ENCODE data around the gene SLC9A9.

SLC9A9 gene

DNA sequence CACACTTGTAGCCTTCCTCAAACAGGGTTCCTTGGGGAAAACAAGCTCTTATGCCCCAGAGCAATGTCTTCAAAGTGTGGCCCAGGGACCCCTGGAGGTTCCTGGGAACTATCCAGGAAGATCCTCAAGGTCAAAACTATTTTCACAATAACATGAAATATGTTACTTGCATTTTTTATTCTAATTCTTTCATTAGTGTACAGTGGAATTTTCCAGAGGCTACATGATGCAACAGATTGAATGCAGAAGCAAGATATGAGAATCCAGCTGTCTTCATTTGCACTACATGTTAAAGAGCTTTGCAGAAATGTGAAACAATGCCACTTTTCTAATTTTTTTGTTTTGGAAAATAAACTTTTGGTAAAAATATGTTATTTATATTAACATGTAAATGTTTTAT lies 190.9 kb downstream of the SLC9A9 start:
- DNase-seq, result no peak
- Histone ChIP-seq H3K4me1 (ENCODE audit: control insufficient read depth, low read depth, low read length) (no peaks in the 10 kb centered on the region), H3K27me3 (ENCODE audit: insufficient read depth, low read length, poor library complexity) (no peaks in the 10 kb centered on the region), H2AK5ac (ENCODE audit: low read length) (no peak overlapping the region), H3K18ac (ENCODE audit: low read length) (no peak overlapping the region), H3K23ac (ENCODE audit: low read length) (no peak overlapping the region), H3K56ac (ENCODE audit: low read length) (no peak overlapping the region), H4K8ac (ENCODE audit: low read depth, low read length) (no peak overlapping the region), H3K4ac (ENCODE audit: low read depth, low read length) (no peak overlapping the region), H3K79me2 (ENCODE audit: control insufficient read depth, insufficient read depth, low read length) (no peaks in the 10 kb centered on the region), H3K79me1 (ENCODE audit: low read length) (no peaks in the 10 kb centered on the region), H3K4me3 (ENCODE audit: low read length) (no peak overlapping the region), H2BK15ac (replicated peaks; ENCODE audit: low read depth) (no peak overlapping the region), H3K9ac (ENCODE audit: low read length) (no peak overlapping the region), H2BK120ac (ENCODE audit: low read depth, low read length) (no peak overlapping the region), H2BK5ac (ENCODE audit: low read length) (no peak overlapping the region), H3K27ac (ENCODE audit: low read depth, low read length) (no peak overlapping the region), H3K36me3 (ENCODE audit: control insufficient read depth, insufficient read depth, low read length) (no peaks in the 10 kb centered on the region), H4K5ac (ENCODE audit: low read length) (no peak overlapping the region), H3K4me2 (ENCODE audit: low read length) (no peak overlapping the region)

- no peak for DNase-seq
- WGBS (ENCODE audit: extremely low coverage, insufficient coverage, low lambda C conversion rate), result no CpG with 5 or more reads among the region's 3 CpGs
Observed at GRCh38 chr3:143654906-143655305, 193.4 kb downstream of the SLC9A9 start.

GRCh38 chr3:143653935-143654334 lies 194.3 kb downstream of the SLC9A9 start:
- no peaks in the 10 kb centered on the region for H3K27me3 ChIP-seq (ENCODE audit: insufficient read depth, low read length, poor library complexity)
- H3K9ac ChIP-seq (ENCODE audit: low read length), result no peak overlapping the region
- H4K5ac ChIP-seq (ENCODE audit: low read length), result no peak overlapping the region
- H3K4me3 ChIP-seq (ENCODE audit: low read length), result no peak overlapping the region
- H3K36me3 ChIP-seq (ENCODE audit: control insufficient read depth, insufficient read depth, low read length), result no peaks in the 10 kb centered on the region
- H3K4ac ChIP-seq (ENCODE audit: low read depth, low read length), result no peak overlapping the region
- no peak overlapping the region for H3K23ac ChIP-seq (ENCODE audit: low read length)
- no peak overlapping the region for H2BK120ac ChIP-seq (ENCODE audit: low read depth, low read length)
- no peak overlapping the region for H2BK15ac ChIP-seq (replicated peaks; ENCODE audit: low read depth)
- H3K79me1 ChIP-seq (ENCODE audit: low read length), result no peaks in the 10 kb centered on the region
- no peak overlapping the region for H4K8ac ChIP-seq (ENCODE audit: low read depth, low read length)
- no peaks in the 10 kb centered on the region for H3K79me2 ChIP-seq (ENCODE audit: control insufficient read depth, insufficient read depth, low read length)
- no peak overlapping the region for H2AK5ac ChIP-seq (ENCODE audit: low read length)
- no peak overlapping the region for H3K56ac ChIP-seq (ENCODE audit: low read length)
- WGBS (ENCODE audit: extremely low coverage, insufficient coverage, low lambda C conversion rate), result no CpG with 5 or more reads among the region's 2 CpGs
- H2BK5ac ChIP-seq (ENCODE audit: low read length), result no peak overlapping the region
- DNase-seq, result no peak
- no peak overlapping the region for H3K4me2 ChIP-seq (ENCODE audit: low read length)
- H3K18ac ChIP-seq (ENCODE audit: low read length), result no peak overlapping the region
- H3K27ac ChIP-seq (ENCODE audit: low read depth, low read length), result no peak overlapping the region
- H3K4me1 ChIP-seq (ENCODE audit: control insufficient read depth, low read depth, low read length), result no peaks in the 10 kb centered on the region

More at GRCh38 chr3:143654906-143655305, 193.4 kb downstream of the SLC9A9 start:
- Histone ChIP-seq H3K9ac (ENCODE audit: low read length) (no peak overlapping the region), H3K79me2 (ENCODE audit: control insufficient read depth, insufficient read depth, low read length) (no peaks in the 10 kb centered on the region), H3K4me3 (ENCODE audit: low read length) (no peak overlapping the region), H3K4me2 (ENCODE audit: low read length) (no peak overlapping the region), H3K27me3 (ENCODE audit: insufficient read depth, low read length, poor library complexity) (no peaks in the 10 kb centered on the region), H2AK5ac (ENCODE audit: low read length) (no peak overlapping the region), H3K36me3 (ENCODE audit: control insufficient read depth, insufficient read depth, low read length) (no peaks in the 10 kb centered on the region), H3K56ac (ENCODE audit: low read length) (no peak overlapping the region), H3K4ac (ENCODE audit: low read depth, low read length) (no peak overlapping the region), H4K8ac (ENCODE audit: low read depth, low read length) (no peak overlapping the region), H4K5ac (ENCODE audit: low read length) (no peak overlapping the region), H2BK120ac (ENCODE audit: low read depth, low read length) (no peak overlapping the region), H3K27ac (ENCODE audit: low read depth, low read length) (no peak overlapping the region), H2BK15ac (replicated peaks; ENCODE audit: low read depth) (no peak overlapping the region), H3K18ac (ENCODE audit: low read length) (no peak overlapping the region), H3K79me1 (ENCODE audit: low read length) (no peaks in the 10 kb centered on the region), H2BK5ac (ENCODE audit: low read length) (no peak overlapping the region), H3K23ac (ENCODE audit: low read length) (no peak overlapping the region), H3K4me1 (ENCODE audit: control insufficient read depth, low read depth, low read length) (no peaks in the 10 kb centered on the region)

- DNase-seq, result no peak
Observed at GRCh38 chr3:143653493-143653892, 194.8 kb downstream of the SLC9A9 start.

GRCh38 chr3:143652118-143652517 lies 196.2 kb downstream of the SLC9A9 start:
- no CpG with 5 or more reads among the region's 3 CpGs for WGBS (ENCODE audit: extremely low coverage, insufficient coverage, low lambda C conversion rate)
- DNase-seq, result no peak

More at GRCh38 chr3:143653493-143653892, 194.8 kb downstream of the SLC9A9 start:
- Histone ChIP-seq H3K56ac (ENCODE audit: low read length) (no peak overlapping the region), H3K4me3 (ENCODE audit: low read length) (no peak overlapping the region), H2BK15ac (replicated peaks; ENCODE audit: low read depth) (no peak overlapping the region), H3K27me3 (ENCODE audit: insufficient read depth, low read length, poor library complexity) (no peaks in the 10 kb centered on the region), H3K79me2 (ENCODE audit: control insufficient read depth, insufficient read depth, low read length) (no peaks in the 10 kb centered on the region), H2BK5ac (ENCODE audit: low read length) (no peak overlapping the region), H3K23ac (ENCODE audit: low read length) (no peak overlapping the region), H2BK120ac (ENCODE audit: low read depth, low read length) (no peak overlapping the region), H2AK5ac (ENCODE audit: low read length) (no peak overlapping the region), H4K8ac (ENCODE audit: low read depth, low read length) (no peak overlapping the region), H3K18ac (ENCODE audit: low read length) (no peak overlapping the region), H3K4ac (ENCODE audit: low read depth, low read length) (no peak overlapping the region), H3K27ac (ENCODE audit: low read depth, low read length) (no peak overlapping the region), H3K4me2 (ENCODE audit: low read length) (no peak overlapping the region), H3K79me1 (ENCODE audit: low read length) (no peaks in the 10 kb centered on the region), H3K36me3 (ENCODE audit: control insufficient read depth, insufficient read depth, low read length) (no peaks in the 10 kb centered on the region), H3K9ac (ENCODE audit: low read length) (no peak overlapping the region), H3K4me1 (ENCODE audit: control insufficient read depth, low read depth, low read length) (no peaks in the 10 kb centered on the region), H4K5ac (ENCODE audit: low read length) (no peak overlapping the region)
- WGBS (ENCODE audit: extremely low coverage, insufficient coverage, low lambda C conversion rate), result no CpG with 5 or more reads among the region's 2 CpGs

GRCh38 chr3:143650827-143651226 lies 197.4 kb downstream of the SLC9A9 start:
- Histone ChIP-seq H3K56ac (ENCODE audit: low read length) (no peak overlapping the region), H3K27ac (ENCODE audit: low read depth, low read length) (no peak overlapping the region), H3K9ac (ENCODE audit: low read length) (no peak overlapping the region), H3K27me3 (ENCODE audit: insufficient read depth, low read length, poor library complexity) (no peaks in the 10 kb centered on the region), H2BK120ac (ENCODE audit: low read depth, low read length) (no peak overlapping the region), H3K79me2 (ENCODE audit: control insufficient read depth, insufficient read depth, low read length) (no peaks in the 10 kb centered on the region), H3K4me3 (ENCODE audit: low read length) (no peak overlapping the region), H3K36me3 (ENCODE audit: control insufficient read depth, insufficient read depth, low read length) (no peaks in the 10 kb centered on the region), H3K23ac (ENCODE audit: low read length) (no peak overlapping the region), H3K79me1 (ENCODE audit: low read length) (no peaks in the 10 kb centered on the region), H3K18ac (ENCODE audit: low read length) (no peak overlapping the region), H3K4ac (ENCODE audit: low read depth, low read length) (no peak overlapping the region), H4K8ac (ENCODE audit: low read depth, low read length) (no peak overlapping the region), H2BK5ac (ENCODE audit: low read length) (no peak overlapping the region), H3K4me2 (ENCODE audit: low read length) (no peak overlapping the region), H2AK5ac (ENCODE audit: low read length) (no peak overlapping the region), H4K5ac (ENCODE audit: low read length) (no peak overlapping the region), H2BK15ac (replicated peaks; ENCODE audit: low read depth) (no peak overlapping the region), H3K4me1 (ENCODE audit: control insufficient read depth, low read depth, low read length) (no peaks in the 10 kb centered on the region)
- no CpG with 5 or more reads among the region's 1 CpG for WGBS (ENCODE audit: extremely low coverage, insufficient coverage, low lambda C conversion rate)
- no peak for DNase-seq

More at GRCh38 chr3:143652118-143652517, 196.2 kb downstream of the SLC9A9 start:
- no peak overlapping the region for H3K4me3 ChIP-seq (ENCODE audit: low read length)
- no peaks in the 10 kb centered on the region for H3K4me1 ChIP-seq (ENCODE audit: control insufficient read depth, low read depth, low read length)
- no peak overlapping the region for H2BK5ac ChIP-seq (ENCODE audit: low read length)
- H3K9ac ChIP-seq (ENCODE audit: low read length), result no peak overlapping the region
- no peak overlapping the region for H3K18ac ChIP-seq (ENCODE audit: low read length)
- no peak overlapping the region for H3K56ac ChIP-seq (ENCODE audit: low read length)
- H3K27me3 ChIP-seq (ENCODE audit: insufficient read depth, low read length, poor library complexity), result no peaks in the 10 kb centered on the region
- H3K27ac ChIP-seq (ENCODE audit: low read depth, low read length), result no peak overlapping the region
- no peak overlapping the region for H2AK5ac ChIP-seq (ENCODE audit: low read length)
- no peaks in the 10 kb centered on the region for H3K79me2 ChIP-seq (ENCODE audit: control insufficient read depth, insufficient read depth, low read length)
- no peaks in the 10 kb centered on the region for H3K79me1 ChIP-seq (ENCODE audit: low read length)
- H2BK15ac ChIP-seq (replicated peaks; ENCODE audit: low read depth), result no peak overlapping the region
- H3K36me3 ChIP-seq (ENCODE audit: control insufficient read depth, insufficient read depth, low read length), result no peaks in the 10 kb centered on the region
- H3K4ac ChIP-seq (ENCODE audit: low read depth, low read length), result no peak overlapping the region
- no peak overlapping the region for H3K4me2 ChIP-seq (ENCODE audit: low read length)
- H3K23ac ChIP-seq (ENCODE audit: low read length), result no peak overlapping the region
- no peak overlapping the region for H4K5ac ChIP-seq (ENCODE audit: low read length)
- H2BK120ac ChIP-seq (ENCODE audit: low read depth, low read length), result no peak overlapping the region
- H4K8ac ChIP-seq (ENCODE audit: low read depth, low read length), result no peak overlapping the region
